SU-DHL-6 (cell line): ENCODE measurements around the gene RNF152.
"Not testable (repeated sequence)": the region's sequence is repeated elsewhere in the genome, so short reads cannot be mapped to it uniquely, and the experiment has no call there.

Experiments
- EZH2phosphoT487 ChIP-seq: fragments of 200-600 bp; sonication (generic), shearing (Covaris generic); conservative IDR thresholded peaks from 2 replicates; pipeline ENCODE4 v1.6.1; 2018; ENCODE audit warnings: mild to moderate bottlenecking, antibody characterized with exemption, low read length, moderate library complexity, mixed read lengths
- TF ChIP-seq, protein P1 (sequence below): fragments of 200-600 bp; sonication (generic); IDR thresholded peaks from one replicate; pipeline ENCODE4 v1.5.1; 2017; ENCODE audit warnings: antibody characterized with exemption, mild to moderate bottlenecking, low read length, moderate library complexity; ENCODE audit not compliant: insufficient read depth, poor library complexity, severe bottlenecking

DNA sequence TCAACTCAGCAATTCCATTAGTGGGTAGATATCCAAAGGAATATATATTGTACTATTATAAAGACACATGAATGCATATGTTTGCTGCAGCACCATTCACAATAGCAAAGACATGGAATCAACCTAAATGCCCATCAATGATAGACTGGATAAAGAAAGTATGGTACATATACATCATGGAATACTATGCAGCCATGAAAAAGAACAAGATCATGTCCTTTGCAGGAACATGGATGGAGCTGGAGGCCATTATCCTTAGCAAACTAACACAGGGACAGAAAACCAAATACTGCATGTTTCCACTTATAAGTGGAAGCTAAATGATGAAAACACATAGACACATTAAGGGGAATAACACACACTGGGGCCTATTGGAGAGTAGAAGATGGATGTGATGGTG is 116.6 kb downstream of the RNF152 start:
- TF ChIP-seq, protein P1, sequence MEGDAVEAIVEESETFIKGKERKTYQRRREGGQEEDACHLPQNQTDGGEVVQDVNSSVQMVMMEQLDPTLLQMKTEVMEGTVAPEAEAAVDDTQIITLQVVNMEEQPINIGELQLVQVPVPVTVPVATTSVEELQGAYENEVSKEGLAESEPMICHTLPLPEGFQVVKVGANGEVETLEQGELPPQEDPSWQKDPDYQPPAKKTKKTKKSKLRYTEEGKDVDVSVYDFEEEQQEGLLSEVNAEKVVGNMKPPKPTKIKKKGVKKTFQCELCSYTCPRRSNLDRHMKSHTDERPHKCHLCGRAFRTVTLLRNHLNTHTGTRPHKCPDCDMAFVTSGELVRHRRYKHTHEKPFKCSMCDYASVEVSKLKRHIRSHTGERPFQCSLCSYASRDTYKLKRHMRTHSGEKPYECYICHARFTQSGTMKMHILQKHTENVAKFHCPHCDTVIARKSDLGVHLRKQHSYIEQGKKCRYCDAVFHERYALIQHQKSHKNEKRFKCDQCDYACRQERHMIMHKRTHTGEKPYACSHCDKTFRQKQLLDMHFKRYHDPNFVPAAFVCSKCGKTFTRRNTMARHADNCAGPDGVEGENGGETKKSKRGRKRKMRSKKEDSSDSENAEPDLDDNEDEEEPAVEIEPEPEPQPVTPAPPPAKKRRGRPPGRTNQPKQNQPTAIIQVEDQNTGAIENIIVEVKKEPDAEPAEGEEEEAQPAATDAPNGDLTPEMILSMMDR = not testable (repeated sequence)
- not testable (repeated sequence) for TF ChIP-seq EZH2phosphoT487
